HG03521 (cell line): ENCODE data around the gene ERICH2.
"Not testable (repeated sequence)": the region's sequence is repeated elsewhere in the genome, so short reads cannot be mapped to it uniquely, and the experiment has no call there.

Source experiments
- ATAC-seq: cut with Tn5 transposase; IDR thresholded peaks from one replicate; pipeline ENCODE4 v1.9.1; 2021; ENCODE audit warnings: mild to moderate bottlenecking, moderate library complexity; ENCODE audit not compliant: unreplicated experiment

Gene ERICH2

DNA sequence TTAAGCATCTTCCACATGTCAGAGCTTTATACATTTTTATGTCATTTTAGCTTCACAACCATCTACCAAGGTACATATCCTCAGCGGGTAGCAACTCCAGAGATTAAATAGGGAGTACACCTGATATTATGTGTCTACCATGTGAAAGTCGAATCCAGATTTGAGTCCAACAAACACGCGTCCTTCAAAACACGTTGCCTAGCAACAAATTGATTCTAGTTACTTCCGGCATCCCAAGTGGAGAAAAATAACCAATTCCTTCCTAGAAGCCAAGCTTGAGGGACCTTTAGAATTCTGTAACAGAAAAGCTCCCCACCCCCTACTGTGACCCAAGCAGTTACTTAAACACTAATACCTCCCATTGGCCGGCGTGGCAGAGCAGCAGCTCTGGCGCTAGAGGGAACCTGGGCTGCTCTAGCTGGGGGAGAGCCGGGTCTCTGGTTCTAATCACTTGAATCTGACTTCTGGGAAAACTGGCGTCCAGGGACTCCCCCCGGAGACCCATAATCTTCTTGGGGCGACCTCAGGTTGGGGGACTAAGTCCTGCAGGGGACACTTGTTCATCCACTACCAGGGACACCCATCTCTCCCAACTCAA lies at the start of gene ERICH2:
Gene ERICH2, plus strand, starts transcription at position 371 of the 598 bp plus-strand sequence. CDS start 304 bp downstream, outside the sequence.
- peak; percentile 58 for ATAC-seq

GRCh38 chr2:170721678-170722077 lies 48.5 kb upstream of the ERICH2 start:
- no peak for ATAC-seq

DNA sequence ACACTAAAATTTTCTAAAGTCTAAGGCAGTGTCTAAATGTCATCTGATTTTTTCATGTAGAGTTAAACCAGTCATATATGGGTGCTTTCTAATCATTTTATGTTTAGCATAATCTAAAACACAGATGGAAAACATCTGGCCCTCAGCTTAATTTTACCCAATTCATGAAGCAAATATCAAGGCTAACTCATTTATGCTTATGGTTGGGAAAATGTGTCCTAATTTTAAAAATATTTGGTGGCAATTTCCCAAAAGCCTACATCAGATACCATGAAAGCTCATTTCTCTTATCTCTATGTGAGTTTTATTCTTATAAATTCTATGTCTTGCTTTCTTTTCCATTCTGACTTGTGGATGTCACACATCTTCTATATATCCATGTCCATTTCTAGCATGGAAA lies 47.9 kb upstream of the ERICH2 start:
- ATAC-seq = no peak

GRCh38 chr2:170723446-170723958 lies 46.7 kb upstream of the ERICH2 start:
- ATAC-seq = no peak

GRCh38 chr2:170733798-170734600 lies 36.2 kb upstream of the ERICH2 start:
- ATAC-seq = no peak

- not testable (repeated sequence) for ATAC-seq
Observed at GRCh38 chr2:170734601-170735000, 35.6 kb upstream of the ERICH2 start.

- ATAC-seq = no peak
Observed at GRCh38 chr2:170736628-170737027, 33.5 kb upstream of the ERICH2 start.

- no peak for ATAC-seq
Observed at GRCh38 chr2:170737406-170737805, 32.8 kb upstream of the ERICH2 start.

- ATAC-seq = no peak
Observed at GRCh38 chr2:170737821-170738220, 32.4 kb upstream of the ERICH2 start.

DNA sequence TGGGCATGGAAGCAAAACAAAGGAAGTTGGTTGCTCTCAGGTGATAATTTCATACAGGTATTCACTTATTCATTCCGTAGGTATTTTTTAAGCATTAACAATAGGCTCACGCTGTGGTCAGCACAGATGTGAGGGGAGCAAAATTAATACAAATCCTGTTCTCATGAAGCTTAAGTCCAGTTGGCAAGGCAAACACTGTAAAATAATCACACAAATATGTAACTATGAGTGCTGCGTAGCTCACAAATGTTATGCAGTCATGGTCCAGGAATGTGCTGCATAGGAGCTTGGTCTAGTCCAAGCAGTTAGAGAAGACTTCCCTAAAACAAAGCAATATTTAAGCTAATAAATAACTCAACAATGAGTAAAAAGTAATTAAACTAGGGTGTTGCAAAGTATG lies 31.1 kb upstream of the ERICH2 start:
- ATAC-seq = no peak

- ATAC-seq = no peak
Observed at GRCh38 chr2:170739507-170740046, 30.6 kb upstream of the ERICH2 start.

GRCh38 chr2:170740660-170741059 lies 29.5 kb upstream of the ERICH2 start:
- ATAC-seq = no peak

DNA sequence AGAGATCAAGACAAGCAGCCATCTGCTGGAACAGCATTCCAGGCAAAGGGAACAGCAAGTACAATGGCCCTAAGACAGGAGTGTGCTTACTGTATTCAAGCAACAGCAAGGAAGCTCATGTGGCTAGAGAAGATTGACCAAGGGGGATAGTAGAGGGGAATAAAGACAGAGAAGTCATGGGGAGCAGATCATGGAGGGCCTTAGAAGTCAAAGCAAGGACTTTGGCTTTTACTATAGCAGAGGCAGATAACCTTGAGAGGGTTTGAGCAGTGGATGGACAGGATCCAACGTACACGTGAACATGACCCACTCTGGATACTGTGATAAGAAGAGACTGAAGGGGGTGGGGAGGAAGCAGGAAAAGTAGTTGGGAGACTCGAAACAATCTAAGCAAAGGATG lies 28.2 kb upstream of the ERICH2 start:
- ATAC-seq = no peak

GRCh38 chr2:170742896-170743529 lies 27.2 kb upstream of the ERICH2 start:
- no peak for ATAC-seq

GRCh38 chr2:170743530-170744239 lies 26.5 kb upstream of the ERICH2 start:
- no peak for ATAC-seq

DNA sequence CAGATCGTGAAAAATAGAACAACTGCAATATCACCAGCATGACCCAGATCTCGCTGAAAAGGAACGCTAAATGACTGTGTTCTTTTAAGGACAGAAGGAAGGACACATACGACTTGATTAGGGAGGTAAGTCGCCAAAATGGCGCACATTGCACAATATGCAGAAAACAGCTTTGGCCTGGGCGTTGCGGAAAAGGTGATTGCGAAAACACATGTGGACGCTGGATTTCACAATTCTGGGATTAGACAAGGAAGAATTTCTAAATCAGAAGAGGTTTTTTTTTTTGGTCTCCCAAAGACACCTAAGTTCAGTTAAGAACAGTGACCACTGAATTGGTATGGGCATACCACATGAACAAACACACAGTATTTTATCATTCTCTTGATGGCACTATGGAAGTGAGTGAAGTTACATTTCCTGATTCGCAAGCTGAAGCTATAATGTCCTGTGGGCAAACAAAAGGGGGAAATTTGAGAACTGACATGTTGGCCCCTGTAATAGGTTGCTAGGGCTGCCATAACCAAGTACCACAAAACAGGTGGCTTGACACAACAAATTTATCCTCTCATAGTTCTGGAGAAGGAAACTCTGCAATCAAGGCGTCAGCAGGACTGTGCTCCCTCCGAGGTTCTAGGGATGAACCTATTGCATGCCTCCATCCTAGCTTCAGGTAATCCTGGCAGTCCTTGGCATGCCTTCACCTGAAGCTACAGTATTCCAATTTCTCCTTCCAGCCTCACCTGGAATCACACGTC lies 25.8 kb upstream of the ERICH2 start:
- ATAC-seq = no peak

DNA sequence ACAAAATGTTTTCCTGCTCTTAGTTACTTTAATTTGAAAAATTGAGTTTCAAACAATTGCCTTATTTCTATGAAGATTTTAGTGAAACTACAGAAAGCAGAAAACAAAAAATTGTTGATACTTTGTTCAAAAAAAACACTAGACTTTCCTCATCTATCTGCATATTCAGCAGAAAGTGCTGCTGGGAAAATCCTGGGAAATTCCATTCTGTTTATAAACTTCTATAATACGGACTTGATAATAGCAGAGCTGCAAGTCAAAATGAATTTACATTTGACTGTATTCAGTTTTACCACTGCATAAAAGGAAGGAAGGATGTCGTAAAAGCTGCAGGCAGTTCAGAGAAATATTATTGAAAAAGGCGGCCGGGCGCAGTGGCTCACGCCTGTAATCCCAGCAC lies 24.9 kb upstream of the ERICH2 start:
- ATAC-seq = no peak

GRCh38 chr2:170747921-170748320 lies 22.3 kb upstream of the ERICH2 start:
- no peak for ATAC-seq

- not testable (repeated sequence) for ATAC-seq
Observed at GRCh38 chr2:170751555-170751954, 18.6 kb upstream of the ERICH2 start.

DNA sequence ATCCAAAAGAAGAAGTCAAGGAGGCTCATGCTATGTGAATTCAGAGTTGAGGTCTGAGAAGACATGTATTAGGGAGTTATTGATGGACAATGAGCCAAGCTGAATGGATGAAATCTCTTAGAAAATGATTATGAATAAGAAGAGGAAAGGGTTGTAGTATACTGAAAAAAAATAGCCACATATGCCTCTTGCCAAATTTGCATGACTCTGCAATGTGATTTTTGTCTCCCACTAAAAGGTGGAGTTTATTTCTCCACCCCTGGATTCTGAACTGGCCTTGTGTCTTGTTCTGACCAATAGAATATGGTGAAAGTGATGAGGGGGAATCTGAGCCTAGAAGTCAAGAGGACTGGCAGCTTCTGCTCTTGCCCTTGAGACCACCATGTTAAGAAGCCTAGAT lies 8.6 kb upstream of the ERICH2 start:
- no peak for ATAC-seq
